ENCODE results near the gene FOXM1. TPM values are rescaled to one million over a fixed set of nuclear protein-coding genes. Genes with fewer than 3 reads are reported as not detected.
A peak's percentile ranks its signal among the peaks of the same experiment; 100 is the strongest.

FOXM1 gene
- total RNA-seq, 1 donor from 2014 or later = 14.3 TPM

GRCh38 chr12:2890388-2891239 lies 13.6 kb upstream of the FOXM1 start, which contains the start of gene TULP3:
Gene TULP3, plus strand, starts transcription at chr12:2890891. Its CDS starts 57 bp downstream, at chr12:2890948.
- peak; percentile 77 for DNase-seq (ENCODE audit: low read depth)
- H3K36me3 ChIP-seq (ENCODE audit: control insufficient read depth, insufficient read depth, low read length) = no peaks in the 10 kb centered on the region
- no peak for TF ChIP-seq CTCF (IDR thresholded peaks at IDR 0.05; ENCODE audit: insufficient read depth, low read length, poor library complexity, severe bottlenecking)
- peak within 1 kb of the TSS; percentile 98 for H3K4me3 ChIP-seq (ENCODE audit: low read depth, low read length)
- H3K27me3 ChIP-seq (ENCODE audit: control insufficient read depth, insufficient read depth, low read length) = no peaks in the 10 kb centered on the region

- TF ChIP-seq CTCF (IDR thresholded peaks at IDR 0.05; ENCODE audit: insufficient read depth, low read length, poor library complexity, severe bottlenecking) = no peak
These were observed 13.0 kb upstream of the FOXM1 start for GRCh38 chr12:2890001-2890387.

GRCh38 chr12:2886768-2887450 lies 9.9 kb upstream of the FOXM1 start:
- no peak for TF ChIP-seq CTCF (IDR thresholded peaks at IDR 0.05; ENCODE audit: insufficient read depth, low read length, poor library complexity, severe bottlenecking)
- Histone ChIP-seq H3K36me3 (ENCODE audit: control insufficient read depth, insufficient read depth, low read length) (no peaks in the 10 kb centered on the region), H3K4me3 (ENCODE audit: low read depth, low read length) (no peak overlapping the region), H3K27me3 (ENCODE audit: control insufficient read depth, insufficient read depth, low read length) (no peaks in the 10 kb centered on the region)
- DNase-seq (ENCODE audit: low read depth) = no peak

More at GRCh38 chr12:2890001-2890387, 13.0 kb upstream of the FOXM1 start:
- Histone ChIP-seq H3K36me3 (ENCODE audit: control insufficient read depth, insufficient read depth, low read length) (no peaks in the 10 kb centered on the region), H3K4me3 (ENCODE audit: low read depth, low read length) (peak overlapping the region; percentile 98), H3K27me3 (ENCODE audit: control insufficient read depth, insufficient read depth, low read length) (no peaks in the 10 kb centered on the region)
- no peak for DNase-seq (ENCODE audit: low read depth)

- no peaks in the 10 kb centered on the region for H3K36me3 ChIP-seq (ENCODE audit: control insufficient read depth, insufficient read depth, low read length)
- no peak overlapping the region for H3K4me3 ChIP-seq (ENCODE audit: low read depth, low read length)
- no peak for DNase-seq (ENCODE audit: low read depth)
- TF ChIP-seq CTCF (IDR thresholded peaks at IDR 0.05; ENCODE audit: insufficient read depth, low read length, poor library complexity, severe bottlenecking) = no peak
- H3K27me3 ChIP-seq (ENCODE audit: control insufficient read depth, insufficient read depth, low read length) = no peaks in the 10 kb centered on the region
These were observed 7.8 kb upstream of the FOXM1 start for GRCh38 chr12:2884810-2885209.

GRCh38 chr12:2879853-2880252 lies 2.9 kb upstream of the FOXM1 start:
- no peak for TF ChIP-seq CTCF (IDR thresholded peaks at IDR 0.05; ENCODE audit: insufficient read depth, low read length, poor library complexity, severe bottlenecking)
- H3K4me3 ChIP-seq (ENCODE audit: low read depth, low read length) = no peak overlapping the region
- H3K27me3 ChIP-seq (ENCODE audit: control insufficient read depth, insufficient read depth, low read length) = no peaks in the 10 kb centered on the region
- H3K36me3 ChIP-seq (ENCODE audit: control insufficient read depth, insufficient read depth, low read length) = no peaks in the 10 kb centered on the region
- no peak for DNase-seq (ENCODE audit: low read depth)

All from kidney epithelial cell (primary cell).